Nucleus accumbens (tissue), 56 donors: Measurements from ENCODE around the gene MEIS1.
A peak's percentile ranks its signal among the peaks of the same experiment; 100 is the strongest.

Experiments
- DNase-seq, 56 donors: peaks; one replicate each; lab custom pipeline; 2025; lab: John Stamatoyannopoulos, UW

Gene MEIS1

GRCh38 chr2:66443186-66443978 lies 8.5 kb downstream of the MEIS1 start:
- DNase-seq: no peak

GRCh38 chr2:66443979-66444861 lies 9.3 kb downstream of the MEIS1 start:
- DNase-seq: no peak

- no peak for DNase-seq
Measured at GRCh38 chr2:66445076-66445924, 10.4 kb downstream of the MEIS1 start.

GRCh38 chr2:66445925-66446871 lies 11.3 kb downstream of the MEIS1 start:
- DNase-seq: peak in 7 of 56 donors; percentile 23 to 43 (median 32)

- no peak for DNase-seq
Measured at GRCh38 chr2:66446941-66447340, 12.0 kb downstream of the MEIS1 start.

GRCh38 chr2:66447677-66448076 lies 12.8 kb downstream of the MEIS1 start:
- DNase-seq: no peak

- DNase-seq: no peak
Measured at GRCh38 chr2:66448136-66448991, 13.4 kb downstream of the MEIS1 start.

GRCh38 chr2:66452214-66452613 lies 17.3 kb downstream of the MEIS1 start:
- no peak for DNase-seq

- DNase-seq: no peak
Measured at GRCh38 chr2:66452917-66453316, 18.0 kb downstream of the MEIS1 start.

- no peak for DNase-seq
Measured at GRCh38 chr2:66455490-66455889, 20.6 kb downstream of the MEIS1 start.

- DNase-seq: no peak
Measured at GRCh38 chr2:66456183-66457041, 21.5 kb downstream of the MEIS1 start.

GRCh38 chr2:66457545-66457944 lies 22.6 kb downstream of the MEIS1 start:
- DNase-seq: no peak

- DNase-seq: no peak
Measured at GRCh38 chr2:66460031-66460430, 25.1 kb downstream of the MEIS1 start.

GRCh38 chr2:66461001-66461663 lies 26.2 kb downstream of the MEIS1 start:
- no peak for DNase-seq

GRCh38 chr2:66461664-66462500 lies 27.0 kb downstream of the MEIS1 start:
- peak in 2 of 56 donors; percentile 24 for DNase-seq

GRCh38 chr2:66462501-66462825 lies 27.5 kb downstream of the MEIS1 start:
- DNase-seq: peak in 1 of 56 donors; percentile 24
